GM06990 (cell line): ENCODE results near the gene ZNF608.

Experiments
- DNase-seq: peaks from one replicate; pipeline ENCODE4 v3.0.0-alpha.2; 2011; ENCODE audit not compliant: insufficient read length; ENCODE audit errors: extremely low read depth
- H3K27me3 ChIP-seq: replicated peaks from 2 replicates; pipeline ENCODE4 v1.6.0; 2011; ENCODE audit warnings: low read length; ENCODE audit not compliant: control insufficient read depth, insufficient read depth
- H3K36me3 ChIP-seq: 2 replicates; pipeline ENCODE4 v1.5.1; 2011; ENCODE audit warnings: low read length; ENCODE audit not compliant: control insufficient read depth, insufficient read depth
- H3K4me3 ChIP-seq: replicated peaks from 2 replicates; pipeline ENCODE4 v1.5.1; 2011; ENCODE audit warnings: low read depth, mild to moderate bottlenecking, control low read depth, low read length
- CTCF ChIP-seq: IDR thresholded peaks from 2 replicates; pipeline ENCODE4 v1.5.1; 2011; ENCODE audit warnings: low read length, control low read depth, mild to moderate bottlenecking, inconsistent platforms; ENCODE audit not compliant: insufficient read depth, poor library complexity, severe bottlenecking

The ZNF608 gene

GRCh38 chr5:124697933-124698591 is 48.4 kb downstream of the ZNF608 start:
- Histone ChIP-seq H3K27me3 (no peaks in the 10 kb centered on the region), H3K36me3 (no peaks in the 10 kb centered on the region), H3K4me3 (no peak overlapping the region)
- DNase-seq: no peak
- TF ChIP-seq CTCF: no peak

- Histone ChIP-seq H3K27me3 (no peaks in the 10 kb centered on the region), H3K4me3 (no peak overlapping the region), H3K36me3 (no peaks in the 10 kb centered on the region)
- no peak for DNase-seq
- TF ChIP-seq CTCF: no peak
Observed at GRCh38 chr5:124697501-124697900, 48.9 kb downstream of the ZNF608 start.

GRCh38 chr5:124696898-124697297 is 49.5 kb downstream of the ZNF608 start:
- DNase-seq: no peak
- no peak overlapping the region for H3K4me3 ChIP-seq

More at GRCh38 chr5:124696898-124697297, 49.5 kb downstream of the ZNF608 start:
- no peak for TF ChIP-seq CTCF
- Histone ChIP-seq H3K36me3 (no peaks in the 10 kb centered on the region), H3K27me3 (no peaks in the 10 kb centered on the region)
